Breast epithelium (tissue), 4 donors: ENCODE data around the gene WIPI1. TPM values are rescaled to one million over a fixed set of nuclear protein-coding genes. Genes with fewer than 3 reads are reported as not detected.

Experiments
- DNase-seq, 2 donors: peaks; one replicate each; pipeline ENCODE4 v3.0.0-alpha.2; 2019; ENCODE audit warnings: low spot score in 2 of 2
- H3K27ac ChIP-seq, 2 donors: fragments of 200-600 bp; sonication (generic) in 1 of 2; one replicate each; pipeline ENCODE4 v1.5.1; 2016 to 2019; ENCODE audit warnings: mild to moderate bottlenecking in 1 of 2
- H3K27me3 ChIP-seq, 2 donors: fragments of 200-600 bp; sonication (generic) in 1 of 2; one replicate each; pipeline versions ENCODE4 v1.5.1 to v1.6.0; 2017 to 2019; ENCODE audit warnings: control low read depth in 1 of 2, mild to moderate bottlenecking in 1 of 2
- H3K36me3 ChIP-seq: fragments of 200-600 bp; one replicate; pipeline ENCODE4 v1.5.1; 2019
- H3K4me1 ChIP-seq, 2 donors: fragments of 200-600 bp; sonication (generic); one replicate each; pipeline ENCODE4 v1.5.1; 2016 to 2019; ENCODE audit warnings: control low read depth in 1 of 2
- H3K4me3 ChIP-seq, 3 donors: fragments of 200-600 bp; sonication (generic); 1 replicate in 2 of 3; 2 replicates in 1 of 3; pipeline ENCODE4 v1.5.1; 2016 to 2019; ENCODE audit warnings: mild to moderate bottlenecking in 3 of 3, moderate library complexity in 2 of 3
- H3K9me3 ChIP-seq, 2 donors: fragments of 200-600 bp; sonication (generic) in 1 of 2; one replicate each; pipeline ENCODE4 v1.5.1; 2016 to 2019; ENCODE audit warnings: control low read depth in 1 of 2
- POLR2A ChIP-seq: fragments of 450-650 bp; IDR thresholded peaks from one replicate; pipeline ENCODE4 v1.6.1; 2016; ENCODE audit warnings: antibody characterized with exemption, mild to moderate bottlenecking, moderate library complexity
- POLR2AphosphoS5 ChIP-seq, 3 donors: sonication (generic); formaldehyde crosslinking; IDR thresholded peaks; one replicate each; pipeline ENCODE4 v1.6.1; 2017; ENCODE audit warnings: antibody characterized with exemption in 3 of 3
- intact Hi-C: fragments of 100-400 bp; cut with DNase I; formaldehyde crosslinking; loops from one replicate; pipeline ENCODE4 v1.15.1; 2023; ENCODE audit warnings: low total_unique reads
- total RNA-seq, 3 donors: library from RNA; depleted of rRNA; stranded (reverse); fragments of >200 nt; gene quantifications; one replicate each; pipeline ENCODE4 v1.1.0, GENCODE V29; 2016
- TF ChIP-seq, protein P1 (sequence below), 3 donors: fragments of 450-650 bp; IDR thresholded peaks; one replicate each; pipeline ENCODE4 v1.5.1; 2016 to 2017; ENCODE audit warnings: antibody characterized with exemption in 3 of 3, mild to moderate bottlenecking in 3 of 3, moderate library complexity in 3 of 3

WIPI1 gene
- total RNA-seq, 3 donors from 2014 or later, result 65.1 to 83.6 (median 70.9) TPM

DNA sequence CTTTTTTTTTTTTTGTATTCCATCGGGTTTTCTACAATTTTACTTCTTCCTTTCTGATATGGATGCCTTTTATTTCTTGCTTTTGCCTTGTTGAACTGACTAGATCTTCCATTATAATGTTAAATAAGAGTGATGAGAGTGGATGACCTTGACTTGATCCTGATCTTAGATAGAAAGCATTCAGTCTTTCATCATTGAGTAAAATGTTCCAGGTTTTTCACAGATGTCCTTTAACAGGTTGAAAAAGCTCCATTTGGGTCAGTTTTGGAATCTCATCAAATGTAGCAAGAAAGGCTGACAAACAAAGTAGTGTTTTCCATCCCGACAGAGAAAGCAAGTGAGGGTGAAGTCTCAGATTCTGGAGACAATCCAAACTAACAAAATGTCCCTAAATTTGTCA lies 27.2 kb upstream of the WIPI1 start:
- intact Hi-C loops, result no loop called here
- TF ChIP-seq POLR2AphosphoS5 (IDR thresholded peaks at IDR 0.05) (no peak), POLR2A (no peak)
- TF ChIP-seq, protein P1, sequence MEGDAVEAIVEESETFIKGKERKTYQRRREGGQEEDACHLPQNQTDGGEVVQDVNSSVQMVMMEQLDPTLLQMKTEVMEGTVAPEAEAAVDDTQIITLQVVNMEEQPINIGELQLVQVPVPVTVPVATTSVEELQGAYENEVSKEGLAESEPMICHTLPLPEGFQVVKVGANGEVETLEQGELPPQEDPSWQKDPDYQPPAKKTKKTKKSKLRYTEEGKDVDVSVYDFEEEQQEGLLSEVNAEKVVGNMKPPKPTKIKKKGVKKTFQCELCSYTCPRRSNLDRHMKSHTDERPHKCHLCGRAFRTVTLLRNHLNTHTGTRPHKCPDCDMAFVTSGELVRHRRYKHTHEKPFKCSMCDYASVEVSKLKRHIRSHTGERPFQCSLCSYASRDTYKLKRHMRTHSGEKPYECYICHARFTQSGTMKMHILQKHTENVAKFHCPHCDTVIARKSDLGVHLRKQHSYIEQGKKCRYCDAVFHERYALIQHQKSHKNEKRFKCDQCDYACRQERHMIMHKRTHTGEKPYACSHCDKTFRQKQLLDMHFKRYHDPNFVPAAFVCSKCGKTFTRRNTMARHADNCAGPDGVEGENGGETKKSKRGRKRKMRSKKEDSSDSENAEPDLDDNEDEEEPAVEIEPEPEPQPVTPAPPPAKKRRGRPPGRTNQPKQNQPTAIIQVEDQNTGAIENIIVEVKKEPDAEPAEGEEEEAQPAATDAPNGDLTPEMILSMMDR (IDR thresholded peaks at IDR 0.05), result no peak
- DNase-seq, result no peak
- no peak overlapping the region for H3K27ac ChIP-seq
- H3K4me3 ChIP-seq, result no peak overlapping the region
- no peaks in the 10 kb centered on the region for H3K36me3 ChIP-seq
- no peaks in the 10 kb centered on the region for H3K4me1 ChIP-seq
- H3K27me3 ChIP-seq, result no peaks in the 10 kb centered on the region
- H3K9me3 ChIP-seq, result no peaks in the 10 kb centered on the region

DNA sequence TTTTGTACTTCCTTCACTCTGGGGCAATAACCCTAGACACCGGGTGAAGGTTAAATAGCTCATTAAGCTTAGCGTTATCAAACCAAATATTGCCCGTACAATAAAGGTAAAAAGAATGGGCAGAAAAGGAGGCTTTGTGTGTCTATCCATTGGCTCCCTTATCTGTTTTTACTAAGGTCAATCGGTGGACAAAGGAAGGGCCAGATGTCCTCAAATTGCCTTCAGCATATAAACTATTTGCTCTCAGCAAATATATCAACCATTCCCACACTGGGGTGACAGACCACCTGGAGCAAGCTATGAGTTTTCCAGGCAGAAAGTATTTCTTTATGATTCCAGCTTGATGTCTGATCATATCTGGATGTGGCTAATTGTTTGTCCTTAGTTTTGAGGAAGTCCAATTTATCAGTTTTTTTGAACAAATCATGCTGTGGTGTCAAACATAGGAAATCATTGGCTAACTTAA lies 25.3 kb upstream of the WIPI1 start:
- Histone ChIP-seq H3K27me3 (no peaks in the 10 kb centered on the region), H3K9me3 (no peaks in the 10 kb centered on the region), H3K36me3 (no peaks in the 10 kb centered on the region), H3K27ac (no peak overlapping the region), H3K4me3 (no peak overlapping the region), H3K4me1 (no peaks in the 10 kb centered on the region)
- TF ChIP-seq, protein P1 (IDR thresholded peaks at IDR 0.05), result no peak
- TF ChIP-seq POLR2A, result no peak
- no peak for TF ChIP-seq POLR2AphosphoS5 (IDR thresholded peaks at IDR 0.05)
- intact Hi-C loops, result no loop called here
- DNase-seq, result no peak

DNA sequence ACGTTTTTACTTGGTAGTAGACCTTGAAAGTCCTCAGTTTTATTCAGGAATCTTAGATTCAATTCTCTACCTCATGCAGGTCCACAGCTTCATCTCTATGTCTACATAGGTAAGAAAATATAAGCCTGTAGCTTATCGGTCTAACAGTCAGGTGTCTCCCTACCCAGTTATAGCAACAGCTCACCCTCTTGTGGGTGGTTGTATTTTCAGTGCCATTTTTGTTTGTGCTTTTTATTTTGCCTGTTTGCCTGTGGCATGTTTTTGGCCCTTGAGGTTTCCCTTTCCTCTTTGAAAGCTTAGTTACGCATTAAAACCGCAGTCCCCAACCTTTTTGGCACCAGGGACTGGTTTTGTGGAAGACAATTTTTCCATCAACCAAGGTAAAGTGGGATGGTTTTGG lies 23.6 kb upstream of the WIPI1 start:
- no peaks in the 10 kb centered on the region for H3K27me3 ChIP-seq
- H3K4me1 ChIP-seq, result no peaks in the 10 kb centered on the region
- H3K4me3 ChIP-seq, result no peak overlapping the region
- no peak overlapping the region for H3K27ac ChIP-seq
- TF ChIP-seq POLR2AphosphoS5 (IDR thresholded peaks at IDR 0.05), result no peak
- TF ChIP-seq POLR2A, result no peak
- TF ChIP-seq, protein P1 (IDR thresholded peaks at IDR 0.05), result no peak
- intact Hi-C loops, result no loop called here
- no peaks in the 10 kb centered on the region for H3K36me3 ChIP-seq
- no peaks in the 10 kb centered on the region for H3K9me3 ChIP-seq
- DNase-seq, result no peak

DNA sequence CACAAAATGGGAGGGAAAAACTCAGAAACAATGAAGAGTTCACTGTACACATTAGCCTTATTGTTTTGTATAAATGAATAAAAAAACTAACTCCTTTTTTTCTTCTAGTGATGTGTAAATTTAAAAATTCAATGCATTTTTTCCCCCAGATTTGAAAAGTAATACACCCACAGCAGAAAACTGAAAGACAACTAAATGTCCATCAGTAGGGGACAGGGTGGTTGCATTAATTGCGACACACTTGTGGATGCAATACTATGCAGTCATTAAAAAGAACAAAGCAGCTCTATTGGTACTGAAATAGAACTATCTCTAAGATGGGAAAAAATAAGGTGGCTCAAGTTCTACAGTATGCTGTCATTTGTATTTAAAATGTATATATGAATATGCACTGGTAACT lies 13.7 kb upstream of the WIPI1 start:
- TF ChIP-seq, protein P1 (IDR thresholded peaks at IDR 0.05), result no peak
- no peak for TF ChIP-seq POLR2A
- no peak for TF ChIP-seq POLR2AphosphoS5 (IDR thresholded peaks at IDR 0.05)
- intact Hi-C loops, result no loop called here
- H3K4me3 ChIP-seq, result no peak overlapping the region
- H3K9me3 ChIP-seq, result no peaks in the 10 kb centered on the region
- no peaks in the 10 kb centered on the region for H3K27me3 ChIP-seq
- no peaks in the 10 kb centered on the region for H3K4me1 ChIP-seq
- no peak overlapping the region for H3K27ac ChIP-seq
- H3K36me3 ChIP-seq, result no peaks in the 10 kb centered on the region
- no peak for DNase-seq

DNA sequence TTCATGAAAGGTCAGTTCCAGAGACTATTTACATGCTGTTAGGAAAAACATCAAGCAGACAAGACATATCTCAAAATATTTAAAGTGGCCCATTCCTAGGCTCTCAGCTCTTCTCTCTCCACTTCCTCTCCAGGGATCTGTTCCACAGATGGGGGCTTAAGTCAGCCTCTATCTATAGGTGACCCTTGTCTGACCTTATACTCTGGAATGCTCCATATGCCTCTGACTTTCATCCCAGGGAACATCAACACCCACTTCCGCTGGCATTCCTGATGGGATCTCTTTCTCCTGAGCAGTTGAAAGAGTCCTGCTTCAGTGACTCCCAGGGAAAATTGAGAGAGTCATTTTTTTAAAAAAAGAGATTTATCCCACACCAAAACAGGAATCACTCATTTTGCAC lies 11.5 kb upstream of the WIPI1 start:
- no peaks in the 10 kb centered on the region for H3K9me3 ChIP-seq
- no peak overlapping the region for H3K4me3 ChIP-seq
- intact Hi-C loops, result no loop called here

More for the DNA sequence above, 11.5 kb upstream of the WIPI1 start:
- Histone ChIP-seq H3K27me3 (no peaks in the 10 kb centered on the region), H3K36me3 (no peaks in the 10 kb centered on the region), H3K4me1 (no peaks in the 10 kb centered on the region), H3K27ac (no peak overlapping the region)
- TF ChIP-seq POLR2A, result no peak
- TF ChIP-seq, protein P1 (IDR thresholded peaks at IDR 0.05), result no peak
- TF ChIP-seq POLR2AphosphoS5 (IDR thresholded peaks at IDR 0.05), result no peak
- no peak for DNase-seq
